C4-2B (cell line): ENCODE measurements around the gene SMC1A.

Experiments
- CTCF ChIP-seq: fragments of 450-650 bp; conservative IDR thresholded peaks from 2 replicates; pipeline ENCODE4 v1.5.1; 2017; ENCODE audit warnings: mild to moderate bottlenecking
- ZFX ChIP-seq: fragments of 450-650 bp; IDR thresholded peaks from 2 replicates; pipeline ENCODE4 v1.6.1; 2017

- peak; percentile 83 for TF ChIP-seq CTCF
- TF ChIP-seq ZFX, result no peak
Observed at GRCh38 chrX:53435997-53436396, 13.5 kb upstream of the SMC1A start.
